ENCODE measurements around the gene FBXL20. TPM values are rescaled to one million over a fixed set of nuclear protein-coding genes. Genes with fewer than 3 reads are reported as not detected.

FBXL20 gene
- total and polyA plus RNA-seq, 10 of the 15 experiments (the other 5 are each of a cell fraction or from before 2014, with no cell fraction given) = 1.2 to 8.3 (median 4.4) TPM

- Histone ChIP-seq H3K4me1 (ENCODE audit: control insufficient read depth, insufficient read depth, low read length) (no peaks in the 10 kb centered on the region), H3K27ac (ENCODE audit: control insufficient read depth, insufficient read depth) (no peak overlapping the region), H3K36me3 (ENCODE audit: control insufficient read depth in 2 of 2, insufficient read depth in 2 of 2, low read length in 1 of 2) (no peaks in the 10 kb centered on the region), H3K4me3 (no peak overlapping the region), H4K20me1 (ENCODE audit: control insufficient read depth, insufficient read depth) (no peaks in the 10 kb centered on the region), H3K9ac (ENCODE audit: control insufficient read depth, insufficient read depth, low read length) (no peak overlapping the region), H3K4me2 (ENCODE audit: control insufficient read depth, insufficient read depth) (no peak overlapping the region), H3K27me3 (replicated peaks in 1 of 2; ENCODE audit: control insufficient read depth in 2 of 2, insufficient read depth in 2 of 2, low read length in 1 of 2) (no peaks in the 10 kb centered on the region; a peak in 3 of 4 replicates), H3K9me3 (replicated peaks; ENCODE audit: control insufficient read depth, insufficient read depth, low read length) (no peaks in the 10 kb centered on the region), H2AFZ (ENCODE audit: control insufficient read depth, low read depth, low read length) (no peak overlapping the region), H3K79me2 (ENCODE audit: control insufficient read depth, insufficient read depth, low read length) (no peaks in the 10 kb centered on the region)
- intact Hi-C loops (cut with micrococcal nuclease; ENCODE audit: unreplicated experiment) = no loop called here
- TF ChIP-seq HDAC2 (IDR thresholded peaks at IDR 0.05) = no peak
- TF ChIP-seq CREM (IDR thresholded peaks at IDR 0.05; ENCODE audit: low read depth) = no peak
- no peak for TF ChIP-seq STAT1 (conservative IDR thresholded peaks at IDR 0.05)
- no peak for TF ChIP-seq NFIC (IDR thresholded peaks at IDR 0.05; ENCODE audit: low read depth, low read length)
- no peak for TF ChIP-seq RBBP5 (conservative IDR thresholded peaks at IDR 0.05)
- no peak for TF ChIP-seq SMC3 (IDR thresholded peaks at IDR 0.05; ENCODE audit: borderline replicate concordance, low read length)
- TF ChIP-seq TARDBP (IDR thresholded peaks at IDR 0.05; ENCODE audit: borderline replicate concordance) = no peak
- TF ChIP-seq TAF1 (IDR thresholded peaks at IDR 0.05; ENCODE audit: borderline replicate concordance, low read depth, low read length) = no peak
- no peak for TF ChIP-seq RUNX3 (IDR thresholded peaks at IDR 0.05; ENCODE audit: low read length)
- no peak for TF ChIP-seq ZSCAN29 (IDR thresholded peaks at IDR 0.05)
- TF ChIP-seq CBX5 (IDR thresholded peaks at IDR 0.05; ENCODE audit: low read depth) = no peak
- no peak for TF ChIP-seq IKZF2 (IDR thresholded peaks at IDR 0.05)
- ChIA-PET RAD21 (ENCODE audit: unreplicated experiment) (interaction anchor here (1.3 to 11.3 kb wide), 5 partner anchors 8 to 254 kb away, joined by 4 to 160 read pairs (median 8); no protein-coding TSS in a partner anchor), POLR2A (interaction anchor here (0.6 to 1.2 kb wide), 3 partner anchors 13 to 42 kb away, joined by 3 to 4 read pairs (median 3); partner anchors contain the start of gene RPL19), CTCF (interaction anchor here (0.8 to 21.3 kb wide), 17 partner anchors 10 to 311 kb away, joined by 3 to 658 read pairs (median 4); partner anchors contain the start of genes ARL5C and RPL19), SMC1A (ENCODE audit: uncharacterized antibody, unreplicated experiment) (interaction anchor here (0.9 to 1.4 kb wide), 3 partner anchors 8 to 30 kb away, joined by 3 to 5 read pairs (median 3); no protein-coding TSS in a partner anchor)
- FAIRE-seq (no peak), ATAC-seq (no peak), DNase-seq (ENCODE audit: low read depth, low spot score) (no peak)
- in situ Hi-C loops (cut with MboI) = no loop called here
- 35% methylated on average over 5 of the region's 5 CpGs for WGBS (ENCODE audit: insufficient coverage, insufficient replicate concordance, low lambda C conversion rate, missing lambda C conversion rate)
- no TSS peak for BruUV-seq (replicated peaks)
Measured at GRCh38 chr17:39236450-39236927, 164.9 kb downstream of the FBXL20 start.

Data from GM12878 (cell line).